Colonic mucosa (tissue), 4 donors: Measurements from ENCODE around the gene SIRPG. TPM values are rescaled to one million over a fixed set of nuclear protein-coding genes. Genes with fewer than 3 reads are reported as not detected.

ENCODE experiments used
- DNase-seq: peaks from one replicate; pipeline ENCODE4 v3.0.0-alpha.2; 2020
- H3K27ac ChIP-seq: fragments of 200-600 bp; one replicate; pipeline ENCODE4 v1.8.0; 2021
- H3K27me3 ChIP-seq: fragments of 200-600 bp; one replicate; pipeline ENCODE4 v1.8.0; 2021
- H3K36me3 ChIP-seq: fragments of 200-600 bp; one replicate; pipeline ENCODE4 v1.8.0; 2021
- H3K4me1 ChIP-seq: fragments of 200-600 bp; one replicate; pipeline ENCODE4 v1.8.0; 2021; ENCODE audit warnings: mild to moderate bottlenecking
- H3K4me3 ChIP-seq: fragments of 200-600 bp; one replicate; pipeline ENCODE4 v1.8.0; 2021
- H3K9ac ChIP-seq, 2 donors: one replicate each; pipeline ENCODE4 v1.7.0; 2013; ENCODE audit warnings: control low read depth in 2 of 2, low read depth in 2 of 2, low read length in 2 of 2
- H3K9me3 ChIP-seq: fragments of 200-600 bp; one replicate; pipeline ENCODE4 v1.8.0; 2021
- CTCF ChIP-seq: fragments of 200-600 bp; IDR thresholded peaks from one replicate; pipeline ENCODE4 v1.8.0; 2022; ENCODE audit warnings: antibody characterized with exemption, mild to moderate bottlenecking
- intact Hi-C: fragments of 100-400 bp; cut with DNase I; formaldehyde crosslinking; loops from one replicate; pipeline ENCODE4 v1.14.1; 2022
- total RNA-seq, 2 donors: library from RNA; stranded (reverse); fragmentation: NEBNext Ultra II Directional in 1 of 2; extraction: Animal tissue kit (Norgen Biotek cat#: 25700) in 1 of 2; gene quantifications; one replicate each; pipeline ENCODE4 v1.2.1, GENCODE V29; 2021
- donor health status: healthy.
- donor health status: DM: no; HTN: no; CAD: no.
- donor health status: DM: no; HTN: no; CAD: no.

Gene SIRPG
- total RNA-seq, 2 donors from 2014 or later: 0.61 to 0.69 TPM

GRCh38 chr20:1664911-1665310, 7.3 kb upstream of the SIRPG start:
- no peak overlapping the region for H3K9ac ChIP-seq
- intact Hi-C loops: no loop called here
- no peak overlapping the region for H3K4me3 ChIP-seq
- no peak for DNase-seq
- no peaks in the 10 kb centered on the region for H3K4me1 ChIP-seq
- no peaks in the 10 kb centered on the region for H3K27me3 ChIP-seq
- TF ChIP-seq CTCF: no peak
- H3K9me3 ChIP-seq: no peaks in the 10 kb centered on the region
- no peaks in the 10 kb centered on the region for H3K36me3 ChIP-seq
- no peak overlapping the region for H3K27ac ChIP-seq

- Histone ChIP-seq H3K9me3 (no peaks in the 10 kb centered on the region), H3K27me3 (no peaks in the 10 kb centered on the region), H3K4me3 (no peak overlapping the region), H3K36me3 (no peaks in the 10 kb centered on the region), H3K4me1 (no peaks in the 10 kb centered on the region), H3K9ac (no peak overlapping the region), H3K27ac (no peak overlapping the region)
- no peak for TF ChIP-seq CTCF
- intact Hi-C loops: no loop called here
- no peak for DNase-seq
These were observed 6.3 kb upstream of the SIRPG start for GRCh38 chr20:1663917-1664316.

GRCh38 chr20:1661542-1662299, 4.1 kb upstream of the SIRPG start:
- H3K4me3 ChIP-seq: no peak overlapping the region
- TF ChIP-seq CTCF: no peak
- H3K36me3 ChIP-seq: no peaks in the 10 kb centered on the region
- H3K9ac ChIP-seq: no peak overlapping the region
- intact Hi-C loops: no loop called here
- H3K27me3 ChIP-seq: no peaks in the 10 kb centered on the region
- H3K9me3 ChIP-seq: no peaks in the 10 kb centered on the region
- no peak for DNase-seq
- no peaks in the 10 kb centered on the region for H3K4me1 ChIP-seq
- H3K27ac ChIP-seq: no peak overlapping the region

- no peak for TF ChIP-seq CTCF
- Histone ChIP-seq H3K36me3 (no peaks in the 10 kb centered on the region), H3K27ac (no peak overlapping the region), H3K4me3 (no peak overlapping the region), H3K27me3 (no peaks in the 10 kb centered on the region), H3K9ac (no peak overlapping the region), H3K9me3 (no peaks in the 10 kb centered on the region), H3K4me1 (no peaks in the 10 kb centered on the region)
- intact Hi-C loops: no loop called here
- DNase-seq: no peak
These were observed 2.7 kb upstream of the SIRPG start for GRCh38 chr20:1660246-1660645.

GRCh38 chr20:1656844-1657243, 735 bp downstream of the SIRPG start:
- H3K9me3 ChIP-seq: no peaks in the 10 kb centered on the region
- H3K4me1 ChIP-seq: no peaks in the 10 kb centered on the region
- TF ChIP-seq CTCF: no peak
- intact Hi-C loops: no loop called here
- H3K36me3 ChIP-seq: no peaks in the 10 kb centered on the region
- no peak overlapping the region for H3K4me3 ChIP-seq
- DNase-seq: no peak
- H3K27ac ChIP-seq: no peak overlapping the region
- no peak overlapping the region for H3K9ac ChIP-seq
- H3K27me3 ChIP-seq: no peaks in the 10 kb centered on the region
